KG1 (cell line): ENCODE measurements around the gene PLAC8L1.

Experiments used
- DNase-seq: peaks from one replicate; lab custom pipeline; 2025; lab: John Stamatoyannopoulos, UW

The PLAC8L1 gene

GRCh38 chr5:146079695-146080373 lies 25.5 kb downstream of the PLAC8L1 start:
- DNase-seq: no peak

- no peak for DNase-seq
Observed at GRCh38 chr5:146078566-146078965, 26.8 kb downstream of the PLAC8L1 start.

- DNase-seq: no peak
Observed at GRCh38 chr5:146076455-146076854, 28.9 kb downstream of the PLAC8L1 start.

GRCh38 chr5:146076028-146076427 lies 29.3 kb downstream of the PLAC8L1 start:
- no peak for DNase-seq

- DNase-seq: no peak
Observed at GRCh38 chr5:146073239-146073900, 32.0 kb downstream of the PLAC8L1 start.

GRCh38 chr5:146072595-146072994 lies 32.8 kb downstream of the PLAC8L1 start:
- DNase-seq: no peak

- no peak for DNase-seq
Observed at GRCh38 chr5:146071171-146071570, 34.2 kb downstream of the PLAC8L1 start.

GRCh38 chr5:146070746-146071145 lies 34.6 kb downstream of the PLAC8L1 start:
- DNase-seq: no peak

GRCh38 chr5:146069780-146070099 lies 35.6 kb downstream of the PLAC8L1 start:
- DNase-seq: no peak

GRCh38 chr5:146068977-146069779 lies 36.2 kb downstream of the PLAC8L1 start:
- no peak for DNase-seq

- no peak for DNase-seq
Observed at GRCh38 chr5:146068206-146068605, 37.2 kb downstream of the PLAC8L1 start.

GRCh38 chr5:146066968-146067367 lies 38.4 kb downstream of the PLAC8L1 start:
- DNase-seq: no peak

GRCh38 chr5:146060221-146060585 lies 45.2 kb downstream of the PLAC8L1 start:
- no peak for DNase-seq

GRCh38 chr5:146059460-146060220 lies 45.7 kb downstream of the PLAC8L1 start:
- DNase-seq: no peak

- DNase-seq: no peak
Observed at GRCh38 chr5:146055432-146055831, 49.9 kb downstream of the PLAC8L1 start.

GRCh38 chr5:146052780-146053179 lies 52.6 kb downstream of the PLAC8L1 start:
- no peak for DNase-seq

GRCh38 chr5:146051678-146052077 lies 53.7 kb downstream of the PLAC8L1 start:
- no peak for DNase-seq

GRCh38 chr5:146050086-146050485 lies 55.3 kb downstream of the PLAC8L1 start:
- DNase-seq: no peak

GRCh38 chr5:146049704-146050026 lies 55.7 kb downstream of the PLAC8L1 start:
- no peak for DNase-seq

- DNase-seq: no peak
Observed at GRCh38 chr5:146048994-146049703, 56.2 kb downstream of the PLAC8L1 start.

GRCh38 chr5:146047396-146047795 lies 58.0 kb downstream of the PLAC8L1 start:
- DNase-seq: no peak

- DNase-seq: no peak
Observed at GRCh38 chr5:146043722-146044121, 61.7 kb downstream of the PLAC8L1 start.
